Stimulated activated CD4-positive, alpha-beta T cell treated with anti-CD3 and anti-CD28 coated beads, Interleukin-2, amount 100 ng/mL, for 48 hours (primary cell): ENCODE data around the gene KRTAP5-6.
"Not testable (repeated sequence)": the region's sequence is repeated elsewhere in the genome, so short reads cannot be mapped to it uniquely, and the experiment has no call there.

Experiments used
- DNase-seq, 2 donors: peaks; one replicate each; pipeline ENCODE4 v3.0.0-alpha.2; 2020

The KRTAP5-6 gene

GRCh38 chr11:1661454-1662269 lies 35.3 kb upstream of the KRTAP5-6 start:
- not testable (repeated sequence) for DNase-seq

DNA sequence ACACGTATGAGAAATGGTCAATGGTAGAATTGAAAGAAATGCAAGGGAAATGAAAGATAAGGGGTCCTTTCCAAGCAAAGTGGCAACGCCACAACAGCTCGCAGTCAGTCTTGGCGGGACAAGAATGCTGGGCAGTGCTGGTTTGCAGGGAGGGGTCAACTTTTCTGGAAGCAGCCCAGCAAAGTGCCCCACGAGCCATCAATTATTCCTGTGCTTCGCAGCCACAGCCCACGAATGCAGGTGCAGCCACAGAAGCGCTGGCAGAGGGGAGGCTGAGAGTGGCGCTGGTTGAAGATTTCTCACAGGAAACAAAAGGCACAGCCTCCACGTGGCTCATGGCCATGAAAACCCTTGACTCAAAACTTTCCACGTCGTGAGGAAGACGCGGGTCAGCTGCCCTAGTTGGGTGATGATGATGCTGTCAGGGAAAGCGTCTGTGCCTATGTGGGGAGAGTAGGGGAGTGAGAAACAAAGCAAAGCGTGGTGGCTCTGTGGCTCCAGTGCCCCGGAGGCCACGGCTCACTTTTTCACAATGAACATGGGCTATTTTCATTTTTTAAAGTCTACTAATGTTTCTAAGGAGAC lies 34.2 kb upstream of the KRTAP5-6 start:
- not testable (repeated sequence) for DNase-seq

GRCh38 chr11:1665313-1665712 lies 31.7 kb upstream of the KRTAP5-6 start:
- DNase-seq: no peak

- no peak for DNase-seq
These were observed 29.7 kb upstream of the KRTAP5-6 start for GRCh38 chr11:1667121-1667850.

- no peak for DNase-seq
These were observed 29.1 kb upstream of the KRTAP5-6 start for GRCh38 chr11:1667906-1668305.

- DNase-seq: no peak
These were observed 28.0 kb upstream of the KRTAP5-6 start for GRCh38 chr11:1668911-1669473.

DNA sequence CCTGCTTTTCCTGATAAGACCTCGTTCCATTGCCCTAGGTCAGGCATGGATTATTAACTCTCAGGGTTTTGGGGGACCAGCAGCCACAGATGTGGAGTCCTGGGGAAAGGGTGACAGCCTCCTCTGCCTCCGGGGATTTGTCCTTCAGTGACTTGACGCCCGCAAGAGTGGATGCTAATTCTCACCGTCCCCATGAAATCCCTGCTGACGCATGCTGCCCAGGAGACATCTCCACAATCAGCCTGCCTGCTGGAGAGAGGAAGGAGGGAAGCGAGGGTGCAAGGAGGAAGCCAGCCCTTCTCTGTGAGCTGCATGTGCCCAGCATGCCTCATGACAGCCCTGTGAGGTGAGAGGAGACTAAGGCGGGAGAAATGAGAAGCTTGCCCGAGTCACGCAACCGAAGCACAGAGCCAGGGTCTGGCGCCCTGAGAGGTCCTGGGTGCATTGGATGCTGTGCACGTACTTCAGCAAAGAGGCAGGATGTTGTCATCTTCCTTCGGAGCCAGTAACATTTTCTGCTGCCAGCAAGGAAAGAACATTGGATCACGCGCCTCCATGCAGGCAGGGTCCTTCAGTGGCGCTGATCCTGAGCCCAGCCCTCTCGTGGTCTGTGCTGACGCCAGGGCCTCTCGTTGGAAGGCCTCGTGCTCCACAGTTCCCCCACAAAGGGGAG lies 27.3 kb upstream of the KRTAP5-6 start:
- no peak for DNase-seq

GRCh38 chr11:1670457-1670856 lies 26.5 kb upstream of the KRTAP5-6 start:
- DNase-seq: not testable (repeated sequence)

DNA sequence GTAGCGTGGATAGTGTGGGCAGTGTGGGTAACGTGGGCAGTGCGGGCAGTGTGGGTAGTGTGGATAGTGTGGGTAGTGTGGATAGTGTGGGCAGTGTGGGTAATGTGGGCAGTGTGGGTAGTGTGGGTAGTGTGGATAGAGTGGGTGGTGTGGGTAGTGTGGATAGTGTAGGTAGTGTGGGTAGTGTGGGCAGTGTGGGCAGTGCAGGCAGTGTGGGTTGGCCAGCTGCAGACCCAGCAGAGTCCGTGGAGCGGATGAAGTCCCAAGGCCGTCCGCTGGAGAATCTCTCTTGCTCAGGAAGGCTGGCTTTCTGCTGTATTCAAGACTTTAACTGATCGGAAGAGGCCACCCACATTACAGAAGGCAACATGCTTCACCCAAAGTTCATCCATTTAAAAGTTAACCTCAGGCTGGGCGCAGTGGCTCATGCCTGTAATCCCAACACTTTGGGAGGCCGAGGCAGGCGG lies 26.1 kb upstream of the KRTAP5-6 start:
- DNase-seq: no peak

- no peak for DNase-seq
These were observed 25.3 kb upstream of the KRTAP5-6 start for GRCh38 chr11:1671658-1672057.

DNA sequence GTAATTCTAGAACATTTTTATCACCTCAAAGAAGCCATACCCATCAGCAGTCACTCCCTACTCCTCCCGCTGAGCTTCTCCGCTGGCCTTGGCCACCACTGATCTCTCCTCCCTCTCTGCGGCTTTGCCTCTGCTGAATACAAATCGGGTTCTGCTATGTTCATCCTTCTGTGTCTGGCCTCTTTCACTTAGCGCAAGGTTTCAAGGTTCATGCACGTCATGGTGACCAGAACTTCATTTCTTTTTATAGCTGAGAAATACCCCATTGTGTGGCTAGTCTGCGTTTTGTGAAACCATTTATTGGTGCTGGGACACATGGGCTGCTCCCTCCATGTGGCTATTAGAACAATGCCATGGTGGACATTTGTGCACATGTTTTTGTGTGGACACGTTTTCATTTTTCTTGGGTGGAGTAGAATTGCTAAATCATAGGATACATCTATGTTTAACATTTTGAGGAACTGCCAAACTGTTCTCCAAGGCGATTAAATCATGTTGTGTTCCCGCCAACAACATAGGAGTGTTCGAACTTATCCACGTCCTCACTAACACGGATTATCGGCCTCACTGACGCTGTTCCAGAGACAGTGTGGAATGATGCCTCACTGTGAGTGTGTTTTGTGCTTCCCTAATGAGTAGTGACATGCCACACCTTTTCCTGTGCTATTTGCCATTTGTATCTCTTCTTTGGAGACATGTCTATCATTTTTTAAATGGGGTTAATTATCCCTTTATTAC lies 24.2 kb upstream of the KRTAP5-6 start:
- no peak for DNase-seq

DNA sequence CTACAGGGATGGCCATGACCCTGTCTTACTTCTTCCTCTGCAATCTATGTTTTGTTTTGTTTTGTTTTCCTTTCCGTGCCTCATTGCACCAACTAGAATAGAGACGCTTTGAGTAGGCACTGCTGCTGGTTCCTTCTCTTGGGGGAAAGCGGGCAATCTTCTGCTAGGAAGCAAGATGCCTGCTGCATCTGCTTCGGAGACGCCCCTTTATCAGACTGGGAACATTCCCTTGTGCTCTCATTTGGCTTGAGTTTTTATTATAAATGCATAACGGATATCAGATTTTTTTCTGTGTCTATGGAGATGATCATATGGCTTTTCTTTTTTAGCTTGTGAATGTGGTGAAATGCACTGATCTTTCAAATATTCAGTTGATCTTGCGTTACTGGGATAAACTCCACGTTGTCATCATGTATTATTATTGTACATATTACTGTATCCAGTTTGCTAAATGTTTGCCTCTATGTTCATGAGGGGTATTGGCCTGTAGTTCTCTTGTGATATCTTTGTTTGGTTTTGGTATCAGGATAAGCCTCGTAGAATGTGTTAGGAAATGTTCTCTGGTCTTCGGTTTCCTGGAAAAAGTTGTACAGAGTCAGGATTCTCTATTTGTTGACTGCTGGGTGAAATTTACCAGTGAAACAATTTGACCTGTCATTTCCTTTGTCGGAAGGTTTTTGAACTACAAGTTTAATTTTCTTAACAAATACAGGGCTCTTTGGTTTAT lies 23.4 kb upstream of the KRTAP5-6 start:
- DNase-seq: no peak

- DNase-seq: no peak
These were observed 22.5 kb upstream of the KRTAP5-6 start for GRCh38 chr11:1674173-1675131.

GRCh38 chr11:1675536-1676228 lies 21.3 kb upstream of the KRTAP5-6 start:
- DNase-seq: no peak

- no peak for DNase-seq
These were observed 20.7 kb upstream of the KRTAP5-6 start for GRCh38 chr11:1676229-1676740.

GRCh38 chr11:1679881-1680280 lies 17.1 kb upstream of the KRTAP5-6 start:
- DNase-seq: no peak

DNA sequence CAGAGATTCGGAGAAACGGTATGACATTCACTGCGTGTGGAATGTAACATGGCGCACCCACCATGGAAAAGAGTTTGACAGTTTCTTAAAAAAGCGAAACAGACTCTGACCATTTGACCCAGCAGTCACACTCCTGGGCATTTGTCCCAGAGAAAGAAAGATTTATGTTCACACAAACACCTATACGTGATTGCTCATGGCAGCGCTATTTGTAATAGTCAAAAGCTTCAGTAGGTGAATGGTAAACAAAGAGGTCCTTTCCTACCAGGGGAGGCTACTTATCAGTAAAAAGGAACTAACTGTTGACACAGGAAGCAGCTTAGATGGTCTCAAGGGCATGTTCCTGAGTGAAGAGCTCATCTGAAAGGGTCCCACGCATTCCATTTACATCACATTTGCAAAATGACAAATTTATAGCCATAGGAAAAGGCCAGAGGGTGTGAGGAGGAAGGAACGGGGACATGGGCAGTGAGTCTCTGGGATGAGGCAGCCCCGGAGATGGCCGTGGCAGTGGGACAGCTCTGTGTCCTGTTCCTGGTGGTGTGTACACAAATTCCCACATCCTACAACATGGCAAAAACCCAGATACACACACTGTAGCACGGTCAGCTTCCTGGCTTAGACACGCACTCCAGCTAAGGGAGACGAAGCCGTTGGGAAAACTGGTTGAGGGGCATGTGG lies 14.6 kb upstream of the KRTAP5-6 start:
- DNase-seq: no peak

DNA sequence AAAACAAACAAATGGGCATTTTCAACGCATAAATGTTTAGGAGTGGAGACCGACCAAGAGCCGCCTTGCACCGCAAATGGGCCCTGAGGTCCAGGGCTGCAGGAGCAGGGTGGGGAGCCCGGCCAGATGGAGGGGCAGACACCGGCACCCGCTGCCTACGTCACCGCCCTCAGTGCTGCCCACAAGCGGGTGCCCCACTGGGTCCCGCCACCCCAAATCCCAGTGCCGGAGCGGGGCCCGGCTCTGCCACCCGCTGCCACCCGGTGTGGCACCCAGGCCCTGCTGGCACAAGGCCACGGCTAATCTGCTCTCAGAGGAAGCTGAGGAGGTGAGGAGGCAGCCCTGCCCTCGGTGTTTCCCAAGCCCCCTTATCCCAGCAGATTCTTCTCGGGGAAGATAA lies 13.8 kb upstream of the KRTAP5-6 start:
- DNase-seq: not testable (repeated sequence)
